Measurements from ENCODE around the gene BECN2.

GRCh38 chr1:241979926-241980325, 22.4 kb downstream of the BECN2 start:
- TF ChIP-seq CTCF (IDR thresholded peaks at IDR 0.05) (no peak), POLR2A (IDR thresholded peaks at IDR 0.05) (no peak)

Measured in body of pancreas (tissue), 4 donors.